ENCODE measurements around the gene DOCK2.
"Not testable (repeated sequence)": the region's sequence is repeated elsewhere in the genome, so short reads cannot be mapped to it uniquely, and the experiment has no call there.

Gene DOCK2

DNA sequence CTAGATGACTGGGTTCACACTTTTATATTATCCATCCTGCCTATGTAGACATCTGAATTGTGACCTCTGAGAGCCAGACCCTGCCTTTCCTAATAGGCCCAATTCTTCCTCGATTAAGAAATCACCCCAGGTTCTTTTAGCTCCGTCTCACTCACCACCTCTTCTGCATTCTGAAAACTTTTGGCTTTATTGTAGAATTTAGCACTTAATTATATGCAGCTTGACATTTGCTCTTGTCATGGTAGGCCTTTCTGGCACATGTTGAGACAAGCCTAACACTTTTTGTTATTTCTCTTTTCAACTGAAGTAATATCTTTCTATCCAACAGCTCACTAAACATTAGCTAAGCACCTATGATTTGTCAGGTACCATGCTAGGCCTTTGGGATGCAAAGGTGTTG is 180.0 kb downstream of the DOCK2 start:
- no peak for DNase-seq (ENCODE audit: low read depth)

DNA sequence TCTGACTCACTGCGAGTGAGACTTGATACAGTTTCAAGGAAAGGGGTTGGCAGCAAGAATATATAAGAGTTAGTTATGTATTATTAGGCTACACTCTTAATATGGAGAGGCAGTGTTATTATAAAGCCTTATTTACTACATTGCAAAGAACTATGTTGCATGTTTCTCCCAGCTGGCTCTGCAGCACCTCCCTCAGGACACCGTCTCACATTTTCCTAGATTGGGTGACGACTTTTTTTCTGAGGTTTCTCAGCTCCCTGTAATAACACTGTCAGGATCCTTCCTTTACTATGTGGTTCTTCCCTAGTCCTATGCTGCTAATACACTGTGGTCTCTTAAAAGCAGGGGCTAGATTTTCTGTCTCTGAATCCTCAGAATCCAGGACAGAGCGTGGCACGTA is 189.5 kb downstream of the DOCK2 start:
- DNase-seq (ENCODE audit: low read depth), result no peak

DNA sequence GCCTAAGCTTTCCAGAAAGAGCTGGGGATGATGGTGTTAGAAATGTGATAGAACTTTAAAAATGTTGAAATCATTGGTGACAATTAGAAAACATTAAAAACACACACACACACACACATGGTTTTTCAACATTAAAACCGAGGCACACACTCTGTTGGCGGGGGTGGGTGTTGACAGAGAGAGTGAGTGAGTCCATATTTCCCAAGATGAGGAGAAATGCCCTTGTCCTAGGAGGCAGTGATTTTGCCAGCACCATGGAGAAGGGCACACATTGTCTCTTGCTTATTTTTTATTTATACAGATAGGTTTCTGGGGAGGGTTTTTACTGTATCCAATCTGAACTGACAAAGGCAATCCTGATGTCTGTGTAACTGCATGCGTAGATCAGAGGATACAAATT is 190.7 kb downstream of the DOCK2 start:
- no peak for DNase-seq (ENCODE audit: low read depth)

DNA sequence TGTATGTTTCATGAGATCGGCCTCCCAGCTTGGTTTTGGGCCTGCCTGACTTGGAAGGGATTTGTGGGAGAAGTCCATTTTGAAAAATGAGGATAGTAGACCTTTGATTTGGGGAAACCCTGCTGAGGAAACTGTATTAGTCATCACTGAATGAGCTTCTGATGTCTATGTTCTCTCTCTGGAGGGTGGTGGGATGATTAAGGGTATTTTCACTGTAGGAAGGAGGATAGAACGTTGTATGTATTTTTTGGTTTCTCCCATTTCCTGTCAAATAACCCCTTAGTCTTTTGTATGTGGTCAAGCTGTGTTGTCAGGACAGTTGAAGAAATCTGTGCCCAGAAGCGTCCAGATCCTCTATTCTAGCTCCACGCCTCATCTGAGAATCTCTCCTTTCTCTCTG is 191.3 kb downstream of the DOCK2 start:
- DNase-seq (ENCODE audit: low read depth), result no peak

DNA sequence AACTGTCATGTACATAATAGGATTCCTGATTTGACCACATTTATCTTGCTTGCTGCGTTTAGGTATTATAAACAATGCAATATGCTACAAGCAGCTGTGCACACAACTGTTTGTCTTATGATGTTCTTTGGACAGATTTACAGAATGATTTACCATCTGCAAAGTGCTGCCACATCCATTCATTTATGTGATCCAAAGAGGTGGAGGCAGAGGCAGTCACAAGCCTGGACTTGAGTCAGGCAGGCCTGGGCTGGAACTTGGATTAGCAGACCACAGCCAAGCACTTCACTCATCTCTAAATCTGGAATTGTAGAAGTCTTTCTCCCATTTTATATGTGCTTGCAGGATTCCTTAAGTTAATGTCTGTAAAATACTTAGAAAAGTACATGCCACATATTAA is 194.3 kb downstream of the DOCK2 start:
- DNase-seq (ENCODE audit: low read depth), result no peak

DNA sequence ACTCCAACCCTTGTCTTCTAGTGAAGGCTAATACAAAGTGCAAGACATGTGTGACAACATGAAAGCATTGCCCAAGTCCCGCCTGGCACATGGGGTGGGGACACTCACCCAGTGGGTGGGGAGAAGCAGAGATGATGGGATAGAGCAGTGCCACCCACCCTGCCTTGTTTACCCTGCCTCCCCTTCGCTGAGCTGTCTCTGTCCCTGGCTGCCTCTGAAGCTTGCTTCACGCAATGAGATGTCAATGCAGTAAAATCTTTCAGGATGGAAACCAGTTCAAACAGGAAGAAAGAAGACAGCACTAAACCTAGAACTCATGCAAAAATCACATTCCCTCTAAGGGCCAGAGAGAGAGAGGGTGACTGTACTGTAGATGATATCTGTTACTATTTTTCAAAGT is 195.2 kb downstream of the DOCK2 start:
- DNase-seq (ENCODE audit: low read depth), result no peak

DNA sequence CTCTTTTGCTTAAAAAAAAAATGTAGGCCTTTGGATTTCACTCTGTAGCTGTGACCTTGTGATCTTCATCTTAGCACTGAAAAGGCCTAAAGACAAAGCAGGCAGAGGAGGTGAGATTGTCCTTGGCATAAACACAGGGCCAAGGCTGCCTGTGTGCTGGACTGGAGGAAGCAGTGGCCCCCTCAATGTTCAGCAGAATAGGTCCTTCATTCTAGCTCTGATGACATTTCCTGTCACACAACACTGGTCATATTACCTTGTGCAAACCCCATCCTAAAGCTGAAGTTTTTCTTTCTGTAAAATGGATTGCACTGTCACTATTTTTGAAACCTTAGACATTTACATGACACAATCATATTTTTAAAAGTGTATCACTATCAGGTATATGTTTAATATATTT is 195.8 kb downstream of the DOCK2 start:
- no peak for DNase-seq (ENCODE audit: low read depth)

DNA sequence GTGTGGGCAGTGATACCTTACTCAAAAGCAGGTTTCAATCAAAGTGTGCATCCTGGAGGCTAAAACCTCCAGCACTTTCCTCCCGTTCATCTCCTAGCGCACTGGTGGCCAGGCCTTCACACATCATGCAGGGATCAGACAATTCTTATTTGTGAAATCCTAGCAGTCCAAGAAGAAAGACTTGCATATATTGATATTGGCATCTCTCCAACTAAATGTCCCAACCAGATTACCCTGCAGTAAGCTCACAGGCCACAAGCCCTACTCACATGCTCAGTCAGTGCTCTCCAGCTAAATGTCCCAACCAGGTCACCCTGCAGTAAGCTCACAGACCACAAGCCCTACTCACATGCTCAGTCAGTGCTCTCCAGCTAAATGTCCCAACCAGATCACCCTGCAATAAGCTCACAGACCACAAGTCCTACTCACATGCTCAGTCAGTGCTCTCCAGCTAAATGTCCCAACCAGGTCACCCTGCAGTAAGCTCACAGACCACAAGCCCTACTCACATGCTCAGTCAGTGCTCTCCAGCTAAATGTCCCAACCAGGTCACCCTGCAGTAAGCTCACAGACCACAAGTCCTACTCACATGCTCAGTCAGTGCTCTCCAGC is 196.7 kb downstream of the DOCK2 start:
- not testable (repeated sequence) for DNase-seq (ENCODE audit: low read depth)

DNA sequence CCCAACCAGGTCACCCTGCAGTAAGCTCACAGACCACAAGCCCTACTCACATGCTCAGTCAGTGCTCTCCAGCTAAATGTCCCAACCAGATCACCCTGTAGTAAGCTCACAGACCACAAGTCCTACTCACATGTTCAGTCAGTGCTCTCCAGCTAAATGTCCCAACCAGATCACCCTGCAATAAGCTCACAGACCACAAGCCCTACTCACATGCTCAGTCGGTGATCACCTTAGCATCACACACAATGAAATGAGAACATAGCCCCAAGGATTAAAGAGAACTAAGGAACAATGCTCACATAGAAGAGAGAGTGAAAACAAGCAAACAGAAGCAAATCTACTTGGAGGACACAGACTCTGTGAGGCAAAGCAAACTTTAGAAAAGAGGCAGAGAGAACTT is 197.5 kb downstream of the DOCK2 start:
- DNase-seq (ENCODE audit: low read depth), result not testable (repeated sequence)

DNA sequence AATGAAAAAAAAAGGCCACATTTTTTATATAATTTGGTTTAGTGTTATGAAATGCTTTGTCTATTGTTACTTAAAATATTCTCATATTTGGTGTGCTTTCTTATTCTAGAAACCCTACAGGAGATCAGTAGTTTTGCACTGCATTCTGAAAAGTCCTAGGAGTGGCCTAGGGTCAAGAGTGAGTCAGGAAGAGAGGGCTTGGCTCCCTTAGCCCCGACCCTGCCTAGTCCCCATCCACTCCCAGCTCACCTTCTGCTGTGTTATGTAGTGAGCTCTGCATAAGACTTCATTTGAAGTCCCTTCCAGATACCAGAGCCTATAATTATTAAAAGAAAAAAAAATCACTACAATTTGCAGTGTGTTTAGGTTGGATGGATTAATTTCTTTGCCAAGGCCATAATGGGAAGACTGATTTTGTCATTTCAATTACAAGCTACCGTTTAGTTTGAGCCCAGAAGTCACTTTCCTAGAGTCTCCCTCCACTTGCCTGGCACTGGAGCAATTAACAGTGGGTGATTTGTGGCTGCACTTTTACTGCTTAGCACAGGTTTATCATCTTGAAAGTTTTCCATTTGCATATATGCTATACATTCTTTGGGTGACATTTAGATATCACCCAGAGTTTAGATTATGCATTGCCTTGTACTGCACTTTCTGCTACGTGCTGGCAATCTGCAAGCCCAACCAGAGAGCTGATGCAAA is 199.9 kb downstream of the DOCK2 start:
- DNase-seq (ENCODE audit: low read depth), result no peak

DNA sequence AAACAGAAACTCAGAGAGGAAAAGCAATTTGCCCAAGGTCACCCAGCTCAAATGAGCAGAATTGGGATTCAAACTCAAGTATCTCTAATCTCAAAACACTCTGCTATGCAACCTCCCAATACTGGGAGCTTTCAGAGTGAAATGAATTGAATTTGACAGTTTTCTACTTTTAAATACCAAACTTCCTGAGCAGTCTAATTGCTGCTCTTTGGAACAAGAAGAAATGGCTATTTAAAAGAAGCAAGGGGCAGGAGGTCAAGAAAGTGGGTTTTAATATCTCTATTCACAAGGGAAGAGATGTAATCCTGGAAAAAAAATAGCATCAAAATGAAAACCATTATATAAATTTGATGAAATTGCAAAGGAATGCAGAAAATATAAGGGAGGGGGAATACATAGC is 200.6 kb downstream of the DOCK2 start:
- no peak for DNase-seq (ENCODE audit: low read depth)

DNA sequence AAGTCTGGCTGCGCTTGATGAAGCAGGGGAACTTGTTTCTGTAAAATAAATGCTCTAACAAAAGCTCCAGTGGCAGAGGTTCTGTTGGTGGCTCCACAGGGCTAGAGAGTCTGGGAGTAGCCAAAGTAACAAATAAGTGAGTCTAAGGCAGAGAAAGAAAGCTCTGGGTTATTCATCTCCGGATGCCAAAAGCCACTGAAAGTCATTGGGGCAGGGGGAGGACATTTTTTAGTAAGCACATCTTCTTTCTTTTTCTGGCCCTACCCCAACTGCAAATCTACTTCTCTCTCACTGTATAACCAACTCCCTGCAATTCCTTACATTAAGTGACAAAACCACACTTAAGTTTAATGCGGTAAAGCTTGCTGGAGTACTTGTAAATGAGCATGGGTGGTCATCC is 201.6 kb downstream of the DOCK2 start:
- no peak for DNase-seq (ENCODE audit: low read depth)

DNA sequence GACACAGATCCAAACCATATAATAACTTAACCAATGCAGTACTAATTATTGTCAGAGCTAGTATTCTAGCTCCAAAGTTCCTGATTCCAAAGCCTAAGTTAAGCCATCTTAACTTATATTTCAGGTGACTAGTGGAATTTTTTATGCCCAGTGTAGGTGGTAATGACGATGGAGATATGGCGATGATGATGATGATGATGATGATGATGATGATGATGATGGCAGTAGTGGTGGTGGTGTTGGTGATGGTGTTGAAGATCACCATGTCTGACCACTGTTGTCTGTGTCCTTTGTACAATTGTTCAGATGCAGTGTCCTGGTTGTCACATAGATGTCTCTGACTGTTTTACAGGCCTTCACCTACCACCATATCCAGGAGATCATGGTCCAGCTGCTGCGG is 203.3 kb downstream of the DOCK2 start:
- no peak for DNase-seq (ENCODE audit: low read depth)

DNA sequence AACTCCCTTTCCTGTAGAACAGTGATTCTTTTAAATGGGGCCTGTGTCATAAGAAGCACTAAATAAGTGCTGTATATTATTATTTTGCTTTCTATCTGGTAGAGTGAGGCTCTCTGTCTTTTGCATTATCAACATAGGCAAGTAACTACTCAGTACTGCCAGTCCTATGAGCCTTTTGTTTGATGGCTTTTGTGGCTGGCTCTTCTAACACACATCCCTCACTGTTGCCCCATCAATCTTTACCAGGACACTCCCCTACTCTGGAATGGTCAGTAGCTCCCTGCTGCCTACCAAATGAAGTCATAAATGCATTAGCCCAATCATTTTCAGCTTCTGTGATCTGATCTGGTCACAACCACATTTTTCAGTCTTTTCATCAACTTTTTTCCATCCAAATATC is 205.6 kb downstream of the DOCK2 start:
- DNase-seq (ENCODE audit: low read depth), result no peak

DNA sequence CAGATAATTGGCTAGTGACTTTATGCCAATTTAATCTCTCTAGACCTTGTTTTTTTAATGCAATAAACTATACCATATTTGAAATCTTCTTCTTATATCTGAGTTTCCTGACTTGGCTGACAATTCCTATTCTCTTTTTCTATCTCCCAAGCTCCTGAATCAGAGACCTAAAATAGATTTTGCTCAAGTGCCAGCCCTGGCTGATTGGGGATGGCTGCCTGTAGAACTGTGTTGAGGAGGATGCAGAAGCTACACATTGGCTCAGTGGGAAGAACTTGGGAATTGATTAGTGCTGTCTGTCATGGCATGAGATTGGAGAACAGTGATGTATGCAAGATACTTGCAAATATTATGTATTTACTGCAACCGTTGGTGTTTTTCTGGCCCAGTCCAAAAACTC is 210.4 kb downstream of the DOCK2 start:
- no peak for DNase-seq (ENCODE audit: low read depth)

DNA sequence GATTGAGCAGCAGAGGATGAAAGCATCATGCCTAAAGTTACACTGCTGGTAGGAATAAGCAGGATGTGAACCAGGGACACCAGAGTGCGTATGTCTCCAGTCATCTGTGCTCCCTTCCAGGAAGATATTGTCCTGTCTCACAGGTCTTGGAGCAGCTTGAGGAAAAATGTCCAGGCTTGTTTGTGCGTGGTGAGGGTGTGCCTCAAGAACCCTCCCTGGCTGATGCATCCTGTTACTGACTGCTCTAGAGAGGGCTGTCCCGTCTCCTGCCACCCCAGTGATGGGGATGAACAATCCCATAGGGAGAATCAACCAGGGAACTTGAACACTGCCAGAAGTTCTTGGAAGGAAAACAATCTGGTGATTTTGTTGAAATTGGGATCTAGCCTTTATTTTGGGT is 211.2 kb downstream of the DOCK2 start:
- DNase-seq (ENCODE audit: low read depth), result no peak

DNA sequence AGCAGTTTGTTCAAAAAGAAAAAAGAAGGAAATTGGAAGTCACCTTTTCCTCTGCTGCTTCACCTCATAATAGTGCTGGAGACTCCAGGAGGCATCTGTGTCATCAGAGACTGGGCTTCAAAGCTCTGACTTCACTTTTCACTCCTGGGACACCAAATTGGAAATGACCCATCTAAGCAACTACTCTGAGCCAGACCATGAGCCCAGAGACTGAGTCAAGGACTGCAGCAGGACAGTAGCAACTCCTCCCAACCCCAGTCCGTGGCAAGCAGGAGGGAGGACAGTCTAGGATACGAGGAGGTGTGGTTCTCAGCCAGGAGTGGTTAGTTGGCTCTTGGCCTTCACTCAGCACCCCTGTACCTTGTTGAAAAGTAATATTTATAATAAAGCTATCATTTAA is 211.7 kb downstream of the DOCK2 start:
- DNase-seq (ENCODE audit: low read depth), result no peak

DNA sequence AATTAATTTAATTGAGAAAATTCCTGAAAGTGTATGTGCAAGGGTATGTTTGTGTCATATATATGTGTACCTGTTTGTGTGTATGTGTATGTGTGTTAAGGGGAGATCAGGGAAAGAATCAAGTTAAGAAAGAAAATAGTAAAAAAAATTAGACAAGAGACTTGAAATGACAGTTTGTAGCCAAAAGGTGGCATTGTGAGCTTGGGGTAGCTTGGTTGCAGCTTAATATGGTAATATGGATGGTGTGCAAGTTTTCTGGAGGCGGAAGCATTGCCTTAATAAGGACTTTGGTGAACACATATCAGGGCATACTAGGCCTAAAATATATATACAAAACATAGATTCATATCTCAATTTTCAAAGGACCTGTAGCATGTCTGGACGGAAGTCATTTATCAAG is 213.3 kb downstream of the DOCK2 start:
- DNase-seq (ENCODE audit: low read depth), result no peak

DNA sequence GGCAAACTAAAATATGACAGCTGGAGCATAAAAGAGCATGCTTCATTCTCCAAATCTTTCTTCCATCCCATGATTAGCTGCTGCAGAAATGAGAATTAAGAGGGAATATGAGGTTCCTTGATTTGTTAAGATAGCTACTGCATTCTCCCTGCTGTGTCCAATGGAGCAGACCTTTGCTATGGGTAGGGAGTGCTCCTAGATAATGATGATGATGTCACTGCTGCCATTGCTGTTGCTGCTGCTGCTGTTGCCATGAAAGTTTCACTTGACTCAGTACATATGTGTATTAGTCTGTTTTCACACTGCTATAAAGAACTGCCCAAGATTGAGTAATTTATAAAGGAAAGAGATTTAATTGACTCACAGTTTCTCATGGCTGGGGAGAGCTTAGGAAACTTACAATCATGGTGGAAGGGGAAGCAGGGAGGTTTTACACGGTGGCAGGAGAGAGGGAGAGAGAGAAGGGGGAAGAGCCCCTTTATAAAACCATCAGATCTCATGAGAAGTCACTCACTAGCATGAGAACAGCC is 214.3 kb downstream of the DOCK2 start:
- no peak for DNase-seq (ENCODE audit: low read depth)

DNA sequence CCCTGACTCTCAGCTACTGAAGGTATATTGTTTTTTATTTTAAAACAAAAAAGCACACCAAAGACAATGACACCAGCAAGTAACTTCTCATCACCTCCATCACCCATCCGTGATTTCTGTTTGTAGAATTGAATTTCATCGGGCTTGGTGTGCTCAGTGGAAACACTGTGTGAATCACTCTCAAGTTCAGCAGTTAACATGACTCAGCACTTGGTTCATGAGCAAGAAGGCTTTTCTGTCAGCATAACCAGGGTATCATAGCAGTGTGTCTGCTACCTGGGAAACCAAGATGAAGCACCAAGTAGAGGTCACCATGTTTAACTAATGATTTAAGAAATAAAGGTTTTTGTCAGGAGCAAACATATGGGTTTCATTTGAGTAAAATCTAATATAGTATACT is 219.5 kb downstream of the DOCK2 start:
- DNase-seq (ENCODE audit: low read depth), result no peak

DNA sequence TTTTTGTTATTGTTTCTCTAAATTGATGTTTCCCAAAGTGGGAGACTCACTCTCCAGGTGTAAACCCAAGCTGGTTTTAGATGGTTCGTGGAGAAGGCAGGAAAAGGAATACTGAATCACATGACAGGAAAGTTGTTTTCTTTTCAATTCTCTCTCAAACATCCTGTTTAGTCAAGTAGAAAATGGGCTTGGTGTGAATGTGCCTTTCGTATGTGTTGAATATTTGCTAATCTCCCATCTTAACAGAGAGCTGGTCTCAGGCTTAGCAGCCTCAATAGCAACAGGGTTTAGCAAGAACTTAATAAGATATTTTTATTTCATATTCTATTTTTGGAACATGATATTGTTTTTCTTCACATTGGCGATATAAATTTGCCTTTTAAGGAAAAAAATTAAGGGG is 223.5 kb downstream of the DOCK2 start:
- DNase-seq (ENCODE audit: low read depth), result no peak

DNA sequence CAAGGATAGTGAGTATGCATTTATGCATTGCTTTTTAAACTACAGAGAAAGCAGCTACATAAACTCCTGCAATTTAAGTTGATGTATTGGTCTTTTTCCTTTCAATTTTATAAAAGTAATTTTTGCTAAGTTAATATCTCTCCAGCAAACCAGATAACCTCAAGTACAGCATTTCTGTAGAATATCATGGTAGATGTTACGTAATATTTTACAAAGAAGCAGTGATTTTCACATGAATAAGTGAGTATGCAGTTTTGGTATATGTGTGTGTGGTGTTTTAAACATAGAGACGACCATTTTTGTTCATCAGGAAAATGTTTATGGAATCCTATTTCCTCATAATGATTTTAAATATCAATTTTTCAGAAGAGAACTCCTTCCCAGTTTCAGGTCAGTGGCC is 224.4 kb downstream of the DOCK2 start:
- DNase-seq (ENCODE audit: low read depth), result no peak

DNA sequence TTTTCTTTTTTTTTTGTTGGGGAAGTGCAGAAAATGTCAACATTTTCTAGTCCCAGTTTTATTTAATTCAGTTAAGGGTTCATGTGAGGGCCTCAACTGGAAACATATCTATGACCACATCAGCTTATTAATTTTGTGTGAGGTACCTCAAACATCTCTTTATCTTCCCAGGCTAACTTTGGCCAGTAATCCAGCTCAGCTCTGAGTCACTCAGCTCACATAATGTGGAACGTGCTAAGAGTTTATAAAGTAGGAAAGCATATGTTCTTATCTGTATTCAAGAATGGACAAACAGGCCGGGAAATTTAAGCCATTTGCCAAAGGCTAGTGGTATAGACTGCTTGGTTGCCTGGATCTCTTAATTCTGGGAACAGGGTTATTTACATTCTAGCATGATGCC is 224.9 kb downstream of the DOCK2 start:
- DNase-seq (ENCODE audit: low read depth), result no peak

DNA sequence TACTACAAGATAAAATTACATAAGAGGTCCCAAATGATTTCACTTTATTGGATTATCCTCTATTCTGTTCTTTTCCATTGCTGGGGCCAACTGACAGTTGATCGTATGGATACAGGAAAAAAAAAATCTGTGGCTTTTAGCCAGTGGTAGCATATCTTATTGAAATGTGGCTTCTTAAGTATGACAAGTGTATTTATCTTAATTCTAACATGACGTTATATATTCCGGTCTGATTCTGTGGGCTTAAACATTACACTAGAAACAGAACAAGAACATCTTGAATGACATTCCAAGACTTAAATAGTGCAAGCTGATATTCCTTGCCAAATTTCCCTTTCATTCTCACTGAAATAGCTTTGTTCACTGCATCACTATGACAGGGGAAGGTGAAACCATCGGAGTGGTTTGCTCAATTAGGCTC is 225.3 kb downstream of the DOCK2 start:
- no peak for DNase-seq (ENCODE audit: low read depth)
